Globus pallidus (tissue), 1 donor: ENCODE measurements around the gene PEX19.

Experiments used
- DNase-seq: peaks from one replicate; pipeline ENCODE4 v3.0.0-alpha.2; 2015; ENCODE audit warnings: low spot score

The PEX19 gene

DNA sequence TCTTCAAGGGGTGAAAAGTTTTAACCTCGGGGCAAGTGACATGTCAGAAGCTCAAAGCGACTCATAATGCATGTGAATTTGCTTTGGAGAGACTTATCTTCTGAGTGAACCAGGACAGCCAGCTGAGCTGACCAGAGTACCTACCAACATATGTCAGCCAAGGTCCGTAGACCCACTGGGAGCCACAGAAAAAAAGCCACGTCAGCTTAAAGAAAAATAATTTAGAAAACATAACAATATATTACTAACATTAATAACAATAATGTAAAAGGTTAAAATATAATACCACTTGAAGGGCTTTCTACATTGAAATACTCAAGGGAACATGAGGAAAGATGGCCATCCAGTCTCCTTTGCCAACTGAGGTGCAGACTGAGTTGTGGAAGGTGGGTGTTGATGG, 6.9 kb downstream of the PEX19 start:
- DNase-seq = no peak

DNA sequence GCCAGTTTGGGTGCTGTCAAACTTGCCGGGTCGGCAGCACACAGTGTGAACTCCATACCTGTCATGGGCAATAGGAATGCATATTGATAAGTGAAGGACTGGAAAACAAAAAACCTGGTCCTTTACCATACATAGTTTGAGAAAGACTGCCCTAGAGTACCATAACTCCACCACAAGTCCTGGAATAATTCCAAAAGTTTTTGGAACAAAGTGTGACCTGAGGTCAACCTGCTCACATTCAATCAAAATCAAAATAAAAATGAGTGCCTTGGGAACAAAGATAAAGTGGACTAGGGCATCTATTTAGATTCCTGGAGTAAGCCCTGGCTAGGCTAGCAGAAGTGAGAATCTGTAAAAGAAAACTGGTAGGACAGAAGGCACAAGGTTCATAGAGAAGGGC, 7.6 kb downstream of the PEX19 start:
- no peak for DNase-seq

- DNase-seq = no peak
Measured at GRCh38 chr1:160271025-160271424, 13.9 kb downstream of the PEX19 start.

- DNase-seq = no peak
Measured at GRCh38 chr1:160267284-160267991, 17.5 kb downstream of the PEX19 start.

GRCh38 chr1:160264795-160265307, 20.1 kb downstream of the PEX19 start:
- DNase-seq = no peak

DNA sequence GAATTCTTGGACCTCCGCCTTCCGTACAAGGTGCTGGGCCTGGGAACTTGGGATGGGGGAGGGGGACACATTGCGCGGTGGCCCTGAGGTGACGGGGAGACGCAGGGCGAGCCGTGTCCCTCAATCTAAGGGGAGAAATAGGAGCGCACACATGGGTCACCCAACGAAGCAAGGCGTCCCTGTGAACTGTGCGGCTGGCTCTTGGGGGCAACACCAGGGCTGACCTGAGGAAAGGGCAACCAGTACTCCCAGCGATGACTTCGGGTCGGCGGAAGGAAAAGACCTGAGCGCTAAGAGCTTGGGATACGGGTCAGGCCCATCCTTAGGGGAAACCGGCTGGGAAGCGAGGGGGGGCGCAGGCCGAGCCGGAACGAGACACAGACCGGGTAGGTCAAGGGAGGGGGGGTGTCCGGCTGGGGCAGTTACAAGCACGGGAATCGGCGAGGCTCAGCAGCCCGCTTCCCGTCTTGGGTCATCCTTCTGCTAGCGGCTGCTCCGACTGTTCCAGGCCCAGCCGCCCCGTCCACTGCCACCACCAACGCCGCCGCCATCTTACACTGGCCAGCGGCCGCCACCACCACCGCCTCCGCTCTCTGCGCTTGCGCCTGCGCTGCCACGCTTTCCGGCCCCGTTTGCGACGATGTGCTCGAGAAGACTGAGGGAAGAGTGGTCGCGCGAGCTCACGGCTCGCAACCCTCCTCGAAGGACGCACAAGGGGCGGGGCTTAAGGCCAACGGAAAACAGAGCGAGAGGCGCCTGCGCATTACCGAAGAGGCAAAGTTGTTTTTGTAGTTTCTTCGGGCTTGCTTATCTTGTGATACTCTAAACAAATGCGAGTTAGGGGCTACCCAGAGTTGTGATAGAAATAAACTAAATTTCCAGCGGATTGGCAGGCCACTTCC, 22.8 kb downstream of the PEX19 start, which contains the start of gene DCAF8:
Gene DCAF8, minus strand, starts transcription at position 657 of the 902 bp plus-strand sequence. CDS start 18,541 bp downstream, outside the sequence.
- peak; percentile 97 for DNase-seq

GRCh38 chr1:160261556-160261892, 23.4 kb downstream of the PEX19 start:
- peak; percentile 49 for DNase-seq

GRCh38 chr1:160260406-160261382, 24.2 kb downstream of the PEX19 start:
- DNase-seq = peak; percentile 29

DNA sequence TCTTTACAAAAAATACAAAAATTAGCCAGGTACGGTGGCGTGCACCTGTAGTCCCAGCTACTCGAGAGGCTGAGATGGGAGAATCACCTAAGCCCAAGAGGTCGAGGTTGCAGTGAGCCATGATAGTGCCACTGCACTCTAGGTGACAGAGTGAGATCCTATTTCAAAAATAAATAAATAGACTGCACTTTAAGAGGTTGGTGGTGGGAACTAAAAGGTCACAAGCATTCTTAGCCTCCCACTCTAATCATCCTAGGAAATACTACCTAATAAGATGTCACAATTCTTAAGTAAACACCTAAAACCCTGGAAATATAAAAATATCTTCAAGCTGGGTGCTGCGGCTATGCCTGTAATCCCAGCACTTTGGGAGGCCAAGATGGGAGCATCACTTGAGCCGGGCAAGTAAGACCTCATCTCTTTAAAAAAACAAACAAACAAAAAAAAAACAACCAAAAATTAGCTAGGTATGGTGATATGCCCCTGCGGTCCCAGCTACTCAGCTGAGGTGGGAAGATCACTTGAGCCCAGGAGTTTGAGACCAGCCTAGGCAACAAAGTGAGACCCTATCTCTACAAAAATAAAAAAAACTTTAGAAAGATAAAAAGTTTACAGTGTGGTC, 26.6 kb downstream of the PEX19 start:
- DNase-seq = no peak

DNA sequence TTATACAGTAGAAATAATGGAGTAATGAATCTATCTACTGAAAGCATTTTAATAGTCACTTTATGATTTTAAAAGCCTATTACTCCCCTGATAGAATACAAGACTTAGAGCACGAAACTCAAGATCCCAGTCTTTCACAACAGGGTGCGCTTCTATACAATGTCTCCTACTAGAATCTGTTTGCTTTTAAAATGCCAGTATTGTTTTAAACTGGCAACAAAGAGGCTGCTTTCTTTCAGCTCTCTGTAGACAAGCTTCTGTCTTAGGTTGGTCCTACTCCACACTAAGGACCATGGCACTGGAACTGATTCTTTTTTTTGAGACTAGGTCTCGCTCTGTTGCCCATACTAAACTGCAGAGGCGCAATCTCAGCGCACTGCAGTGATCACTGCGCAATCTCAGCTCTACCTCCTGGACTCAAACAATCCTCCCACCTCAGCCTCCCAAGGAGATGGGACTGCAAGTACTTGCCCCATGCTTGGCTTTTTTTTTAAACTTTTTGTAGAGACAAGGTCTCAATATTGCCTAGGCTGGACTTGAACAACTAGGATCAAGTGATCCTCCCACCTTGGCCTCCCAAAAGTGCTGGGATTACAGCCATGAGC, 27.4 kb downstream of the PEX19 start:
- DNase-seq = peak; percentile 75

DNA sequence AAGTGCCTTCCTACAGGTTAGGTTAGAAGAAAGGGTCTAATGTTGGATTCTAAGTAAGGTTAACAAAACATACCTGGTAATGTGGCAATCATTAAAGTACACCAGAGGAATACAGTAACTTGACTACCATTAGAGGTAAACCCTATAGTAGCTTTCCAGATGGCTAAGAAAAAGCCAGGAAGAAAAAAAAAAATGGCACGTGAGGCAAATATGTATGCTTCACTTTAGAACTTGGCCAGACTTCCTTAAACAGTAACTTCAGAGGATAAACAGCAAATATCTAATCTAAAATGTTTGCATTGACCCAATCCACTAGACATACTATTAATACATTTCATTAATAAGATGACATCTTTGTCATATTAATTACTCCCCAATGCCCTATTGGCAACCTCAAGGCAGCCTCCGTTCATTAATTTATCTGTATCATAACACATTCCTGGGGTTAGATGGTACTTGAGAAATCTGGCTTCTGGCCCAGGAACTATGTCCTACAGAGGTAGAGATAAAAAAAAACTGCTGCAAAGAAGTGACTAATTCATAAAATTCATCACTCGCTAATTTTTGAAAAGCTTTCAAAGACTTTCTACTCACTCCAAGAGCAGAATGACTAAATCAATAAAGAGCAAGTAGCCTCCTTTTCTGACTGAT, 28.4 kb downstream of the PEX19 start:
- DNase-seq = no peak

DNA sequence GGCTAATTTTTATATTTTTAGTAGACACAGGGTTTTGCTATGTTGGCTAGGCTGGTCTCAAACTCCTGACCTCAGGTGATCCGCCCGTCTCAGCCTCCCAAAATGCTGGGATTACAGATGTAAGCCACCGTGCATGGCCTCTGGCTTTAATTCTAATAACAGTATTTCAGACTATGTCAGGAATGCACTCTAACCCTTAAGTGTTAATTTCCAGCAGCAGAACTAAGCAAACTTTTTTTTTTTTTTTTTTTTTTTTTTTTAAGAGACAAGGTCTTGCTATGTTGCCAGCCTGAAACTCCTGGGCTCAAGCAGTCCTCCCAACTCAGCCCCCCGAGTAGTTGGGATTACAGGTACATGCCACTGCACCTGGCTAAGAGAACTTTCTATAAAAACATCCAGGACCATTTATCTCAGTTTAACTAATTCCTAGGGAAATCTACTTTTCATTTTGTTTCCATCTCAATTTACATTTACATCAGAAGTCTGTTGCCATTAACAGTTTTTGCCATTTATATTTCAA, 29.1 kb downstream of the PEX19 start:
- DNase-seq = no peak

- peak; percentile 92 for DNase-seq
Measured at GRCh38 chr1:160251687-160252526, 33.0 kb downstream of the PEX19 start.

DNA sequence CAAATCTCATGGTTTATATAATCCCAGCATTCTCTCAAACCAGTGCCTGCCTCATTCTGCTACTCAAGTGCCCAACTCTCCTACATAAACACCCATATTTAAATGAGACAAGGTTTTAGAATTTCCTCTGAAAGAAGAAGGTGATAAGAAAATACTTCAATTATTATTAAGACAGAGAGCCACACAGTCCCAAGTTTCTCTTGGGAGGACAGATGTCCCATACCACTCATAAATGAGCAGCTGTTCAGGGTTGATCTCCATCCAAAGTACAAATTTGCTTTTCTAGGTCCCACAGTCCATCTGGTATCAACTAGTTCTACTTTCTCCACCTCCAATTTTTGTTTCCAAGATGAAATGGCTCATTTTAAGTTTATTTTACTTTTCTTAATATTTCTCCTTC, 33.9 kb downstream of the PEX19 start:
- DNase-seq = peak; percentile 6

DNA sequence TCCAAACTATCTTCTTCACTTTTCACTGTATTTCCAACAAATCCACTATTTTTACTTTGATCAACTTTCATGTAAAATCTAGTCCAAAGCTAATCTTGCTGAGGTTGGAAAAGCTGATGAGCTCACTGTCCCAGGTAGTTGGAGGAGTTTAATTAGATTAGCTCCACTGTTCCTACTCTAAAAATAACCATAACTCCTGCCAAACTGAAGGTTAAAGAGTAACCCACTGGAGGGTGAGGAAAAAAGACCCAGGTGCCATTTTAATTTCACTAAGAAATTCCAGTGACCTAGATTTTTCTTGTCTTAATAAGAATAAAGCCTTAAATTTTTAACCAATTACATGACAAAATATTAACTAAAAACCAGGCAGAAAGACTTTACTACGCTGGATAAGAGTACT, 37.9 kb downstream of the PEX19 start:
- no peak for DNase-seq

GRCh38 chr1:160245434-160245833, 39.5 kb downstream of the PEX19 start:
- no peak for DNase-seq

- no peak for DNase-seq
Measured at GRCh38 chr1:160244209-160244608, 40.7 kb downstream of the PEX19 start.

- DNase-seq = no peak
Measured at GRCh38 chr1:160243767-160244166, 41.2 kb downstream of the PEX19 start.

DNA sequence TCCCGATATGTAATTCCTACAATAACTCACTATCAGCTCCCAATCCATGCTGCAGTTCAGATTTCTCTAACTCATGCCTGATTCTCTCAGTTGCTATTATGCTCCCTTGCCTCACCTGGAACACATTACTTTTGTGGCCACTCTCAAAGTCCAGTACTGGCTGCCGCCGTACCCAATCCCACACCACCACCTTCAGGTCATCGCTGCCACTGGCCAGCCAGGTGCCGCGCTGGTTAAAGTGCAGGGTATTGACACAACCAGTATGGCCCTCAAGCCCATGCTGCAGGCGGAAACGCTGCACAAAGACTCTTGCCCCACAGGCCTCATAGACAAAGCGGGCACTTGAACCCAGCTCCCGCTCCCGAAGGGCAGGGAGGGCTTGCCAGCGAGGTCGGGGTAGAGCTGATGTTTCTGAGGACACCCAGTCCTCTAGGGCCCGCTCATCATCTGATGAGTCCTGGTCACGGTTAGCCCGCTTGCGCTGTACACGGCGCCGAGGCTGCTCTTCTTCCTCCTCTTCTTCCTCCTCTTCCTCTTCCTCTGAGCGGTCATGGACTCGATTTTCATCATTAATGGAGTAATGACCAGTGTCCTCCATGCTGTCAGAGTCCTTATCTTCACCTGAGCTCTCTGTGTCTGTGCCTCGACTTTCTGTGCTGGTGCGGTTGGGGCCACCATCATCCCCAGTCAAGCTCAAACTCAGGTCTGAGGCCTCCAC, 45.2 kb downstream of the PEX19 start:
- no peak for DNase-seq
